ENCODE results near the gene MTG1.

The MTG1 gene

GRCh38 chr10:133350283-133350949, 43.5 kb upstream of the MTG1 start:
- no peak overlapping the region for H3K4me3 ChIP-seq (ENCODE audit: low read depth, low read length)
- in situ Hi-C loops (cut with HindIII; ENCODE audit: low sequenced_read_pairs), result no loop called here
- TF ChIP-seq CTCF (IDR thresholded peaks at IDR 0.05; ENCODE audit: low read depth, low read length, missing control alignments), result no peak
- no peak for DNase-seq (ENCODE audit: low read depth)

GRCh38 chr10:133350950-133351329, 43.0 kb upstream of the MTG1 start:
- TF ChIP-seq CTCF (IDR thresholded peaks at IDR 0.05; ENCODE audit: low read depth, low read length, missing control alignments), result no peak
- in situ Hi-C loops (cut with HindIII; ENCODE audit: low sequenced_read_pairs), result no loop called here
- no peak for DNase-seq (ENCODE audit: low read depth)
- H3K4me3 ChIP-seq (ENCODE audit: low read depth, low read length), result no peak overlapping the region

- no peak overlapping the region for H3K4me3 ChIP-seq (ENCODE audit: low read depth, low read length)
- DNase-seq (ENCODE audit: low read depth), result no peak
- no peak for TF ChIP-seq CTCF (IDR thresholded peaks at IDR 0.05; ENCODE audit: low read depth, low read length, missing control alignments)
- in situ Hi-C loops (cut with HindIII; ENCODE audit: low sequenced_read_pairs), result no loop called here
Measured at GRCh38 chr10:133351408-133352318, 42.3 kb upstream of the MTG1 start.

- in situ Hi-C loops (cut with HindIII; ENCODE audit: low sequenced_read_pairs), result no loop called here
- TF ChIP-seq CTCF (IDR thresholded peaks at IDR 0.05; ENCODE audit: low read depth, low read length, missing control alignments), result no peak
- no peak overlapping the region for H3K4me3 ChIP-seq (ENCODE audit: low read depth, low read length)
- DNase-seq (ENCODE audit: low read depth), result no peak
Measured at GRCh38 chr10:133353202-133353959, 40.6 kb upstream of the MTG1 start.

GRCh38 chr10:133353988-133354605, 39.9 kb upstream of the MTG1 start:
- in situ Hi-C loops (cut with HindIII; ENCODE audit: low sequenced_read_pairs), result no loop called here
- TF ChIP-seq CTCF (IDR thresholded peaks at IDR 0.05; ENCODE audit: low read depth, low read length, missing control alignments), result no peak

GRCh38 chr10:133354672-133355240, 39.2 kb upstream of the MTG1 start:
- TF ChIP-seq CTCF (IDR thresholded peaks at IDR 0.05; ENCODE audit: low read depth, low read length, missing control alignments), result no peak
- no peak overlapping the region for H3K4me3 ChIP-seq (ENCODE audit: low read depth, low read length)
- in situ Hi-C loops (cut with HindIII; ENCODE audit: low sequenced_read_pairs), result no loop called here
- no peak for DNase-seq (ENCODE audit: low read depth)

More at GRCh38 chr10:133353988-133354605, 39.9 kb upstream of the MTG1 start:
- no peak for DNase-seq (ENCODE audit: low read depth)
- no peak overlapping the region for H3K4me3 ChIP-seq (ENCODE audit: low read depth, low read length)
